Activated CD4-positive, alpha-beta T cell treated with anti-CD3 and anti-CD28 coated beads for 4 hours (primary cell): Measurements from ENCODE around the gene GEMIN2.
"Not testable (repeated sequence)": the region's sequence is repeated elsewhere in the genome, so short reads cannot be mapped to it uniquely, and the experiment has no call there.

Source experiments
- DNase-seq, 2 donors: peaks; one replicate each; pipeline ENCODE4 v3.0.0-alpha.2; 2020

GEMIN2 gene

GRCh38 chr14:39179042-39179441 lies 64.9 kb downstream of the GEMIN2 start:
- no peak for DNase-seq

GRCh38 chr14:39180553-39180952 lies 66.4 kb downstream of the GEMIN2 start:
- DNase-seq: no peak

- DNase-seq: no peak
Measured at GRCh38 chr14:39181026-39181692, 67.0 kb downstream of the GEMIN2 start.

GRCh38 chr14:39181693-39182047 lies 67.5 kb downstream of the GEMIN2 start:
- DNase-seq: no peak

GRCh38 chr14:39182770-39183684 lies 68.9 kb downstream of the GEMIN2 start:
- DNase-seq: no peak

GRCh38 chr14:39183685-39184003 lies 69.5 kb downstream of the GEMIN2 start:
- not testable (repeated sequence) for DNase-seq

- no peak for DNase-seq
Measured at GRCh38 chr14:39184628-39185255, 70.6 kb downstream of the GEMIN2 start.

- no peak for DNase-seq
Measured at GRCh38 chr14:39185256-39186049, 71.3 kb downstream of the GEMIN2 start.
